Stimulated activated CD4-positive, alpha-beta T cell treated with anti-CD3 and anti-CD28 coated beads, TNF-alpha, amount 100 ng/mL, for 4 hours (primary cell): ENCODE data around the gene SPANXD.
"Not testable (repeated sequence)": the region's sequence is repeated elsewhere in the genome, so short reads cannot be mapped to it uniquely, and the experiment has no call there.

ENCODE experiments used
- DNase-seq, 3 experiments: peaks; one replicate each; pipeline ENCODE4 v3.0.0-alpha.2; 2020; ENCODE audit warnings: low read depth in 3 of 3

SPANXD gene, protein sequence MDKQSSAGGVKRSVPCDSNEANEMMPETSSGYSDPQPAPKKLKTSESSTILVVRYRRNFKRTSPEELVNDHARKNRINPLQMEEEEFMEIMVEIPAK

DNA sequence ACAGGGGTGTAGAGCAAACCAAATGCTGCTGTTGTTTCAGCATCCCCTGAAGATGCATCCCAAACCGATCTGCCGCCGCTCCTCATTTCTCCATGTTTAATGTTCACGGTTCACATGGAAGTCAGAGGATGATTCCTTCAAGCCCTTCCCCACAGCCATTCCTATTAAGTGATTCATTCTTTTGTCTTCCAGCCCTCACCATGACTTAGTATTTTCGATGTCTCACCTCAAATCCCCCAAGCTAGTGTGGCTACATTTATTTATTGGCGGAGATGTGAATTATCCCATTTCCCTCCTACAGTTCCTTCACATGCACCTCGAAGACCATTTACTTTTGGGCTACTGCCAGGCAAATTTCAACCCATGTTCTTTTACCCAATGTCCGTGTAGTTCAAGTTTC is at the start of gene SPANXD:
TSS of gene SPANXD (minus strand) at position 101 of the 400 bp plus-strand sequence. CDS start 334 bp downstream, outside the sequence.
- not testable (repeated sequence) for DNase-seq

DNA sequence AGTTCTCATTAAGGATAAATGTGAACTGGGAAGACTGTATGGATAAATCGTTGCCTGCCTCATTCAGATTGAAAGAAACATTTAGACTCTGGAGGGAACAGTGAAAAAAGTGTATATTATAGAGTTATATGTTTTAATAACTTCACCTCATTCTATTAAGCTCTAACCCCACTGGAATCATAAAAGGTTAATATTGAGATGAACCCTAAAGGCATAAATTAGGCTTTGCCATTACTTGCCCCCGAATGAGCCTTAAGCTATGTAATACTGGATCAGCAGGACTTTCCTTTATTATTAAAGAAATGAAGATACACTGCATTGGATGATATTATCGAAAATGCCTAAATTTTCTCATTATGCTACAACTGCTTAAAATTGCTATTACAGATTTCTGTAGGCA is 44.1 kb upstream of the SPANXD start:
- DNase-seq, result no peak

GRCh38 chrX:141736656-141737055 is 38.1 kb upstream of the SPANXD start:
- no peak for DNase-seq

- no peak for DNase-seq
Observed at GRCh38 chrX:141733371-141733770, 34.8 kb upstream of the SPANXD start.

GRCh38 chrX:141732031-141732430 is 33.5 kb upstream of the SPANXD start:
- DNase-seq, result no peak

DNA sequence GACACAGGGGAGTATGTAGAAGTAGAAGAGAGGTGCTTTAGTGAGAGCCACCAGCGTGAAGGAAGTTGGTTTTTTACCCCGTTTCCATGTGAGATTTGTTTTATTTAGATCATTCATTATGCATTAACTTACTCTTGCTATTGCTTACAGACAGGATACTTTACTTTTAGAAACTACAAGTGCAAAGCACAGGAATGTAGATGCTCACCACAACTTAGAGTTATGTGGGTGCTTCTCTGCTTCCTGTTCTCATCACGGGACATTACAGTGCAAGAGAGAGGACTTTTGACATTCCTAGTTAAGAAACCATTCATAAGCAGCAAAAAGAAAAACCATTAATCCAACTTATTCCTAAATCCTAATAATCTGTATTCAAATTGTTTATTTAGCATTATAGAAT is 25.6 kb upstream of the SPANXD start:
- DNase-seq, result no peak

DNA sequence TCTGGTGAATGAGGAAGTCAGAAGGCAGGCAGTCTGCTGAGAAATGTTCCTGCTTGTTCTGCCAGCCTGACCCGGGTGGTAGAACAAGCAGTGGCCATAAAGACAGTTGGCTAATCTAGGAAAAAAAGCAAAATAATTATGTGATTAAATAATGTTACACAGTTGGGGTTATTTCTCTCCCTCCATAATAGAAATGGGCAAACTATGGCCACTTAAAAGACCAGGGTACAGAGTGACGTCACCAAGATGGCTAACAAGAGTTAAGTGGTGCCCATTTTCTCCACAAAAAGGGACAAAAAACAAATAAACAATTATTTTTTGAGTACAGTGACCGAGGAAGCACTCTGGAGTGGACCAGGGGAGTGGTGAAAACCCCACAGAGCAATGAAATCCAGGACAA is 16.1 kb upstream of the SPANXD start:
- no peak for DNase-seq

DNA sequence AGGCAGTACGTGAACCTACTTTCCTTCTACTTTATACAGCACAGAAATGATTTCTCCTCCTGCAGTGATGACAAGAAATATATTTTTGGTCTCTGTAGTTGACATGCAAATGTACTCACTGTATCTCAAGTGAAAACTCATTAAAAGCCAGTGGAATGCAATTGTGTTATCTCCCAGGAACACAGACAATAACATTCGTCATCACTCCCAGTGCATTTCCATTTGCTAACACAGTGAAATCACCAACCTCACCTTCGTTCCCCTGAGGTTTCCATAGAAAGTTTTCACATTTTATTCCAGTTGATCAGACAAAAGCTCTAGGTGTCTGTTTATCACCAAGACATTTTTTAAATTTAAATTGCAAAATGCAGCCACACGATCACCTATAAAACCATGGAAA is 2.5 kb upstream of the SPANXD start:
- no peak for DNase-seq

DNA sequence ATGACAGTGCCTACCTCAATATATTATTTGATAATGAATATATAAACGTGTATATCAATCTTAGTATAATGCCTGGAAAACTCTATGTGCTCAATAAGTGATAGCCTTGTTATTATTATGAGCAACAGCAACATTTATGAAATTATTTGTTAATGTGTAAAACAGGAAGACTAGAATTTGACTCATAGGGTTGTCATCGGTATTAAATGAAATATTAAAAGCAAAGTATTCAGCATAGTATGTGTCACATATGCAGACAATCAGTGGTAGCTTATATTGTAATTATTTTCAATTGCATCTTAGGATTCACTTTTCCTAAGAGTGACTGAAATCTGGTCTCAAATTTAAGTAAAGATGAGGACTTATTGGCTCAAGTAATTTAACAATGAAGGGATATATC is 24.6 kb downstream of the SPANXD start:
- no peak for DNase-seq

DNA sequence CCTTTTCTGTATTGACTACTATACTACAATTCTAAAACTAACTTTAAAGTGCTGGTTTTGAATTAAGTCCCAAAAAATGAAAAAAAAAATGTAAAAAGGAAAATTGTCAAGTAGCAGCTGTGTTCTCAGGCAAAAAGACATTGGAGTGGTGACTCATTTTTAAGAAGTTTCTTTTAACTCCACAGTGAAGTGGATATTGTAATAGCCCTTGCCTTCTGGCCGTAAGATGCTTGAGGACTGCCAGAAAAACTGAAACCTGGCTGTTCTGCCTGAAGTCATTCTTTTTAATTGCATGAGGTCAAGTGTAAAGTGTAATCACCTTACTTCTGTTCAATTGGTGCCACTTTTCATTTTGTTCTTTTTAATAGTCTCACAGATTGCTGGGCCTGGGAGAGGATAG is 28.9 kb downstream of the SPANXD start:
- no peak for DNase-seq

DNA sequence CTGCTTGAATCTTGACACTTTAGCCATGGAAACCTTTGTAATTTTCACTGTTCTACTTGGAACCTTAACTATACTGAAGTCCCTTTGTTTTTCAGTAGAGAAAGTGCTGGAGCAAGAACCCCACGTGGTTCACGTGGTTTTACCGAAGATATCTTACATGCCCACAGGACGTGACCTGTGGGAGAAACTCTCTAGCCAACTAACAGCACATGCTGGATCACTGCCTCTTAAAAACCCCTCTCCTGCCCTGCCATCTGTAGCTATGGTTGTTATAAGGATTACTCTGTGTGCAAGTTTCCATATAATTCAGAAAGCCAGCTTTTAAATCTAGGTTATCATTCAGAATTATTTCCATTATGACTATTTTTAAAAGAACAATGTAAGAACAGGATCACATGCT is 30.2 kb downstream of the SPANXD start:
- DNase-seq, result no peak

DNA sequence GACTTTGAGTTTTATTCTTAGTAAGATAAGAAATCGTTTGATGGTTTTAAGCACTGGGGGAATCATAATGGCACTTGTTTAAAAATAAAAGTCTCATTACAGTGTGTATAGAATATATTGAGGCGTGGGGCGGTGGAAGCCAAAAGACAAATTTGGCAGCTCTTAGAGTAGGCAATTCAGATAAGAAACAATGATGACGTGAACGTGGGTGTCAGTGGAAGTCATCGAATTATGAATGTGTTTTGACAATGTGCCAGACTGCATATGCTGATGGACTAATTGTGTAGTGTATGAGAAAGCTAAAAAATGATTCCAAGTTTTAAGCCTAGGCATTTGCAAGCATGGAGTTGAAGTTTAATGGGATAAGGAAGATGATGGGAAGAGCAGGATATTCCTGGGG is 35.8 kb downstream of the SPANXD start:
- DNase-seq, result no peak

GRCh38 chrX:141652286-141652685 is 46.3 kb downstream of the SPANXD start:
- no peak for DNase-seq
